WI38 (cell line): ENCODE measurements around the gene TLE6.
"Not testable (repeated sequence)": the region's sequence is repeated elsewhere in the genome, so short reads cannot be mapped to it uniquely, and the experiment has no call there.

Experiments
- H3K4me3 ChIP-seq: 2 replicates; pipeline ENCODE4 v1.5.1; 2011; ENCODE audit warnings: low read depth, mild to moderate bottlenecking, control low read depth, low read length
- TF ChIP-seq, protein P1 (sequence below): IDR thresholded peaks from 2 replicates; pipeline ENCODE4 v1.5.1; 2012; ENCODE audit warnings: low read depth, mild to moderate bottlenecking, control low read depth, low read length

TLE6 gene

DNA sequence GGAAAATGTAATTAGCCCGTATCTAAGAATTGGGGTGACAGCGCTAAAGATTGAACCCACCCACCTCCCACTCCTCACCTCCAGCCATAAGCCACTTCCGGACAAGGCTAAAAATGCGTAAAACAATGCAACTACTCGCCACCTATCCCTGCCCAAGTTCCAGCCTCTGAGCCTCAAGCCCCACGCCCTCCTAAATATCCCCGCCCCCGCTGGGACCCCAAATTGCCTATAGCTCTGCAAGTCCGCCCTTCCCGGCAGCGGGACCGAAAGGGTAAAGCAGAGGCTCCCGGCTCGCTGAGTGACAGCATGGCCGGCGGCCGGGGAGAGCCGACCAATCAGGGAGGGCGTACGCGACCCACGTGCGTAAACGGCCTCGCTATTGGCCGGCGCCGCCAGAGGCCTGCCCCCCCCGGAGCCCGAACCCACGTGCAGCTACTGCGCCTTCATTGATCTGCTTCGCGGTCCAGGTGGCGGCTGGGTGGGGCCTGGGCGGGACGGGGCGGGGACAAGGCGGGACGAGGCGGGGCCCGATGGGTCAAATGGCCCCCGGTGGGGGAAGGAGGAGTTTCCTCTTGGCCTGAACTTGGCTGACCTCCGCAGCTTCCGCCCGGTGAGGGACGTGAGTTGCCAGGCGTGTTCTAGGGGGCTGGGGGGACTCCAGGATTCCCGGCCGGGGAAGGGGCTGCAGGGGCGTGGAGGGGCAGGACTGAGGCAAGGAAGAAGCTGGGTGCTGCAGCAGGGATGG lies at the start of gene TLE6:
TSS of gene TLE6 (plus strand) at position 564 of the 745 bp plus-strand sequence. CDS start 670 bp downstream, outside the sequence.
- TF ChIP-seq, protein P1, sequence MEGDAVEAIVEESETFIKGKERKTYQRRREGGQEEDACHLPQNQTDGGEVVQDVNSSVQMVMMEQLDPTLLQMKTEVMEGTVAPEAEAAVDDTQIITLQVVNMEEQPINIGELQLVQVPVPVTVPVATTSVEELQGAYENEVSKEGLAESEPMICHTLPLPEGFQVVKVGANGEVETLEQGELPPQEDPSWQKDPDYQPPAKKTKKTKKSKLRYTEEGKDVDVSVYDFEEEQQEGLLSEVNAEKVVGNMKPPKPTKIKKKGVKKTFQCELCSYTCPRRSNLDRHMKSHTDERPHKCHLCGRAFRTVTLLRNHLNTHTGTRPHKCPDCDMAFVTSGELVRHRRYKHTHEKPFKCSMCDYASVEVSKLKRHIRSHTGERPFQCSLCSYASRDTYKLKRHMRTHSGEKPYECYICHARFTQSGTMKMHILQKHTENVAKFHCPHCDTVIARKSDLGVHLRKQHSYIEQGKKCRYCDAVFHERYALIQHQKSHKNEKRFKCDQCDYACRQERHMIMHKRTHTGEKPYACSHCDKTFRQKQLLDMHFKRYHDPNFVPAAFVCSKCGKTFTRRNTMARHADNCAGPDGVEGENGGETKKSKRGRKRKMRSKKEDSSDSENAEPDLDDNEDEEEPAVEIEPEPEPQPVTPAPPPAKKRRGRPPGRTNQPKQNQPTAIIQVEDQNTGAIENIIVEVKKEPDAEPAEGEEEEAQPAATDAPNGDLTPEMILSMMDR, result no peak
- peak within 1 kb of the TSS; percentile 53 for H3K4me3 ChIP-seq

DNA sequence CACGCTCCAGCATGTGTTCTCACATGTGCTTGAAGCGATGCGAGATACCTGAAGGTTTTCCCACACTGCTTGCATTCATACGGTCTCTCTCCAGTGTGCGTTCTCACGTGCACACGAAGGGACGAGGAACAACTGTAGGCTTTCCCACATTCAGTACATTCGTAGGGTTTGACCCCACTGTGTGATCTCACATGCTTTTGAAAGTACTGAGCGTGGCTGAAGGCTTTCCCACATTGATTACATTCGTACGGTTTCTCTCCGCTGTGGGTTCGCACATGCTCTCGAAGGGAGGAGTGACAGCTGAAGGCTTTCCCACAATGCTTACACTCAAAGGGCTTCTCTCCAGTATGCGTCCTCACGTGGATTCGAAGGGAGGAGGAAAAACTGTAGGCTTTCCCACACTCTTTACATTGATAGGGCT lies 43.9 kb upstream of the TLE6 start:
- TF ChIP-seq, protein P1, result no peak
- H3K4me3 ChIP-seq, result no peak overlapping the region

DNA sequence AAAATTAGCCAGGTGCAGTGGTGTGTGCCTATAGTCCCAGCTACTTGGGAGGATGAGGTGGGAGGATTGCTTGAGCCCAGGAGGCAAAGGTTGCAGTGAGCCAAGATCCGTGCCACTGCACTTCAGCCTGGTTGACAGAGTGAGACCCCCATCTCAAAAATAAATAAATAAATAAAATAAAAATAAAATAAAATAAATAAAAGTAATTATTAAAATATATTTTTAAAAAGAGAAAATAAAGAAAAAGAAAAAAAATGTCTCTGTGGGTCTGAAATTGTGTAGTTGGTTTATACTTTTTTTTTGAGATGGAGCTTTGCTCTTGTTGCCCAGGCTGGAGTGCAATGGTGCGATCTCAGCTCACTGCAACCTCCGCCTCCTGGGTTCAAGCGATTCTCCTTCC lies 41.5 kb upstream of the TLE6 start:
- H3K4me3 ChIP-seq, result not testable (repeated sequence)

DNA sequence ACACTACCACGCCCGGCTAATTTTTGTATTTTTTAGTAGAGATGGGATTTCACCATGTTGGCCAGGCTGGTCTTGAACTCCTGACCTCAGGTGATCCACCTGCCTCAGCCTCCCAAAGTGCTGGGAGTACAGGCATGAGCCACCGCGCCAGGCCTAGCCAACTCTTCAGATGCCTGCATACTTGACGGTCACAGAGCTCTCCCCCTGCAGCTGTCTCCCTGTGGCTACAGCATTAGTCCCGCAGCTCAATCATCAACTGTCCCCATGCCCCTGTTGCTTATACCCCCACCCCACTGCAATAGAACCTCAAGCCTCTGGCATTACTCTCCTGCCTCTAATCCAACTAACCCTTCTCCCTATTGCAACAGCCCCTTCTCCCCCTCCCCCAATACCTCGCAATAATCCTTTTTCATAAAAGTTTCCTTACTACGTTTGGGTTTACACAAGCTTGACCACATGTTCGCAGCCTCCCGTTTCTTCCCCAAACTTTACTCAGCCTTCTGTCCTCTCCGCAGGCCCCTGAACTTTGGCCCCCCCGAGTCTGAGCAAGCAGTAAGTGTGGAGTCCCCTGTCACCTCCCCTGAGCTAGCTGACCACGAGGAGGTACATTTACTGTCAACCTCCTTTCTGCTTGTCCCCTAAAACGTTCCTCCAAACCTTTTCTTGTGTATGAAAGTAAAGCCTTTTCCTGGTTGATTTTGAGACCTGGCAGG lies 34.3 kb upstream of the TLE6 start:
- TF ChIP-seq, protein P1, result no peak
- no peak overlapping the region for H3K4me3 ChIP-seq

DNA sequence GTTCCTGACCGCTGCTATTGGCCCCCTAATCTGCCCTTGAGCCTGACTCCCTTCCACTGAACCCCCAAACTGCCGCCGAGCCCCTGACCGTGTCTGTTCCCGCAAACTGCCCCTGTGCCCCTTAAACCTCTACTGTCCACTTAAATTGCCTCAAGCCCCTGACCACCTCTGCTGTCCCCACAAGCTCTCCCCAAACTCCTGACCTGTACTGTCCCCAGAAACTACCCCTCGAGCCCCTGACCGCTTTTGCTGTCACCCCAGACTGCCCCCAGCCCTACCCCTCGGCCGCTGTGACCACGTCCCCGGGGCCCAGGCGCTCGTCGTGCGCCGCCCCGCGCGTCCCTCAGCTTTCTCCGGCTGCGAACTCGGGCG lies 33.0 kb upstream of the TLE6 start:
- TF ChIP-seq, protein P1, result no peak
- H3K4me3 ChIP-seq, result peak overlapping the region; percentile 90

DNA sequence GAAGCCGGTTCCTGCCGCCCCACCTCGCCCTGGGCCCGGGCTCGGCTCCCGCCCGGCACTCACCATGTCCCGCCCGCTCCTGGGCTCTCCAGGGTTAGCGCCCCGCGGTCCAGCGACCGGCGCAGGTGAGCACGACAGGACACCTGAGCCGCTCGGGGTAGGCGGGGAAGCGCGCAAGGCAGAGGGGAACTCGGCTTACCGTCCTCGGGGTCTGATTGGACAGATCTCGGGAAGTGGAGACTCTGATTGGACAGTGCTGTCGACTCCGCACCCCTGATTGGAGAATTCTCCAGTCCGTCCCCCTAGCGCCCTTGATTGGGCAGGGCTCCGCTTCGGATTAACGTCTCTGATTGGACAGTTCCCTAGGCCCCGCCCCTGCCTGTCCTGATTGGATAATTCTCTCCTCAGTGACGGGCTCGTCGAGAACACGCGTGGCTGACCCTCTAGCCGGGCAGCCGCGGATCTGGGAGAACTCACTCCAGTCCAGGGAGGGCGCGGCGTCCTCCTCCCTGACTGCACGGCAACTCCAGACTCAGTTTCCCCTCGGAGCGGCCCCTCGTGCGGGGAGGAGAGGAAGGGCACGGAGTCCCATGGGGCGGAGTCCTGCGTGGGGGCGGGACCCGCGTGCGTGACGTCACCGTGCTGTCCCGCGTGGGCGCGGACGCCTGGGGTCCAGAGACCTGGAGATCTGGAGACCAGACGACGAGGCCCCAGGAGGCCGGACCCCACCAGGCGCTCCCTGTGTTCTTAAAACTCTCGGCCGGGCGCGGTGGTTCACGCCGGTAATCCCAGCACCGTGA lies 32.4 kb upstream of the TLE6 start, which contains the start of gene ZNF77:
TSS of gene ZNF77 (minus strand) at position 197 of the 800 bp plus-strand sequence. CDS start at position 66, 131 bp downstream.
- peak within 1 kb of the TSS; percentile 90 for H3K4me3 ChIP-seq
- TF ChIP-seq, protein P1, result no peak

DNA sequence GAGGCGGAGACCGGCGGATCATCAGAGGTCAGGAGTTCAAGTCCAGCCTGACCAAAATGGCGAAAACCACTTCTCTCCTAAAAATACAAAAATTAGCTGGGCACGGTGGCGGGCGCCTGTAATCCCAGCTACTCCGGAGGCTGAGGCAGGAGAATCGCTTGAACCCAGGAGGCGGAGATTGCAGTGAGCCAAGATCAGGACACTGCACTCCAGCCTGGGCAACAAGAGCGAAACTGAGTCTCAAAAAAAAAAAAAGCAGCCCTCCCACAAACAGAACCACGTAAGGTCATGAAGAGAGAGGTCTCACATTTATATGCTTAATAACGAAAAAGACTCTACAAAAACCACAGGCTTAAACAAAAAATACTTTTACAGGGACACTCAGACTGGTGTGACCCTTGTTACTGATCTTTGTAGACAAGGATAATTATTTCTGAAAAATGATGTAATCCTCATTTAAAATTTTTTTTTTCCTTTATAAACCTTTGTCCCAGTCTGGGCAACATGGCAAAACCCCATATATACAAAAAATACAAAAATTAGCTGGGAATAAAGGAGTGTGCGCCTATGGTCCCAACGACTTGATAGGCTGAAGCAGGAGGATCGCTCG lies 31.7 kb upstream of the TLE6 start:
- peak overlapping the region; percentile 90 for H3K4me3 ChIP-seq
- TF ChIP-seq, protein P1, result no peak
